HEK293 (cell line): ENCODE data around the gene CACNG4.

Experiments
- CTCF ChIA-PET: fragments of 350-600 bp; formaldehyde crosslinking; extraction: SDS; loops from one replicate; lab custom pipeline; 2021; ENCODE audit warnings: antibody characterized with exemption; lab: Yijun Ruan, JAX
- POLR2A ChIA-PET: fragments of 300-600 bp; formaldehyde crosslinking; extraction: SDS; loops from one replicate; lab custom pipeline; 2020; ENCODE audit warnings: antibody characterized with exemption, inconsistent platforms; lab: Yijun Ruan, JAX
- H3K27ac ChIP-seq: fragments of 200-500 bp; sonication (Bioruptor generic); 2 replicates; pipeline ENCODE4 v1.5.1; 2014; ENCODE audit warnings: low read depth, low read length, control low read depth, inconsistent platforms; ENCODE audit errors: extremely low read depth
- H3K36me3 ChIP-seq, 2 experiments: fragments of 200-500 bp in 1 of 2; sonication (Bioruptor generic) in 1 of 2; 1 replicate in 1 of 2; 2 replicates in 1 of 2; pipeline ENCODE4 v1.5.1; 2014 to 2017; ENCODE audit warnings: inconsistent platforms in 2 of 2, low read length in 2 of 2; ENCODE audit not compliant: control insufficient read depth in 2 of 2, insufficient read depth in 1 of 2
- H3K4me1 ChIP-seq: fragments of 200-500 bp; sonication (Bioruptor generic); 2 replicates; pipeline ENCODE4 v1.5.1; 2014; ENCODE audit warnings: mild to moderate bottlenecking, low read length, inconsistent platforms; ENCODE audit not compliant: control insufficient read depth, insufficient read depth
- H3K4me3 ChIP-seq: 2 replicates; pipeline ENCODE4 v1.5.1; 2011; ENCODE audit warnings: low read depth, mild to moderate bottlenecking, control low read depth, low read length, moderate library complexity
- H3K9me3 ChIP-seq: fragments of 200-500 bp; sonication (Bioruptor generic); 2 replicates; pipeline ENCODE4 v1.5.1; 2014; ENCODE audit warnings: low read depth, low read length, inconsistent platforms; ENCODE audit not compliant: control insufficient read depth, insufficient read depth
- CTCF ChIP-seq: fragments of 450-650 bp; formaldehyde crosslinking; IDR thresholded peaks from 2 replicates; pipeline ENCODE4 v1.5.1; 2016; ENCODE audit warnings: missing biosample characterization, missing genetic modification characterization
- EGR2 ChIP-seq: fragments of 450-650 bp; formaldehyde crosslinking; IDR thresholded peaks from 2 replicates; pipeline ENCODE4 v1.5.1; 2016; ENCODE audit warnings: low read depth, missing biosample characterization, missing genetic modification characterization
- GFI1B ChIP-seq: fragments of 450-650 bp; formaldehyde crosslinking; IDR thresholded peaks from 2 replicates; pipeline ENCODE4 v1.5.1; 2016; ENCODE audit warnings: missing biosample characterization, missing genetic modification characterization
- GLIS2 ChIP-seq: fragments of 450-650 bp; formaldehyde crosslinking; IDR thresholded peaks from 2 replicates; pipeline ENCODE4 v1.5.1; 2016; ENCODE audit warnings: missing biosample characterization, missing genetic modification characterization
- INSM2 ChIP-seq: fragments of 450-650 bp; formaldehyde crosslinking; IDR thresholded peaks from 2 replicates; pipeline ENCODE4 v1.5.1; 2016; ENCODE audit warnings: missing biosample characterization, missing genetic modification characterization
- KLF1 ChIP-seq: fragments of 450-650 bp; formaldehyde crosslinking; IDR thresholded peaks from 2 replicates; pipeline ENCODE4 v1.5.1; 2016; ENCODE audit warnings: missing biosample characterization, missing genetic modification characterization
- MZF1 ChIP-seq: fragments of 450-650 bp; formaldehyde crosslinking; IDR thresholded peaks from 2 replicates; pipeline ENCODE4 v1.5.1; 2017; ENCODE audit warnings: missing biosample characterization, missing genetic modification characterization, borderline replicate concordance
- PRDM6 ChIP-seq: fragments of 450-650 bp; formaldehyde crosslinking; IDR thresholded peaks from 2 replicates; pipeline ENCODE4 v1.5.1; 2017; ENCODE audit warnings: missing biosample characterization, missing genetic modification characterization
- RBAK ChIP-seq: fragments of 450-650 bp; formaldehyde crosslinking; IDR thresholded peaks from 2 replicates; pipeline ENCODE4 v1.5.1; 2016; ENCODE audit warnings: missing biosample characterization, missing genetic modification characterization
- SP7 ChIP-seq: fragments of 450-650 bp; formaldehyde crosslinking; IDR thresholded peaks from 2 replicates; pipeline ENCODE4 v1.5.1; 2016; ENCODE audit warnings: missing biosample characterization, missing genetic modification characterization
- ZNF140 ChIP-seq: fragments of 450-650 bp; formaldehyde crosslinking; IDR thresholded peaks from 2 replicates; pipeline ENCODE4 v1.5.1; 2016; ENCODE audit warnings: missing biosample characterization, missing genetic modification characterization
- ZNF18 ChIP-seq: fragments of 450-650 bp; formaldehyde crosslinking; IDR thresholded peaks from 2 replicates; pipeline ENCODE4 v1.5.1; 2016; ENCODE audit warnings: missing biosample characterization, missing genetic modification characterization
- ZNF184 ChIP-seq: fragments of 450-650 bp; IDR thresholded peaks from 2 replicates; pipeline ENCODE4 v1.5.1; 2018; ENCODE audit warnings: missing biosample characterization, mild to moderate bottlenecking, missing genetic modification characterization
- ZNF202 ChIP-seq: fragments of 450-650 bp; formaldehyde crosslinking; IDR thresholded peaks from 2 replicates; pipeline ENCODE4 v1.5.1; 2016; ENCODE audit warnings: missing biosample characterization, missing genetic modification characterization, borderline replicate concordance
- ZNF311 ChIP-seq: fragments of 450-650 bp; formaldehyde crosslinking; IDR thresholded peaks from 2 replicates; pipeline ENCODE4 v1.5.1; 2017; ENCODE audit warnings: missing biosample characterization, missing genetic modification characterization, borderline replicate concordance
- ZNF341 ChIP-seq: fragments of 450-650 bp; formaldehyde crosslinking; IDR thresholded peaks from 2 replicates; pipeline ENCODE4; 2016; ENCODE audit warnings: low read depth, missing biosample characterization, missing genetic modification characterization
- ZNF391 ChIP-seq: fragments of 450-650 bp; formaldehyde crosslinking; IDR thresholded peaks from 2 replicates; pipeline ENCODE4 v1.5.1; 2016; ENCODE audit warnings: low read depth, missing biosample characterization, missing genetic modification characterization, borderline replicate concordance
- ZNF416 ChIP-seq: fragments of 450-650 bp; formaldehyde crosslinking; IDR thresholded peaks from 2 replicates; pipeline ENCODE4 v1.5.1; 2016; ENCODE audit warnings: missing biosample characterization, missing genetic modification characterization
- ZNF555 ChIP-seq: fragments of 450-650 bp; formaldehyde crosslinking; conservative IDR thresholded peaks from 2 replicates; pipeline ENCODE4 v1.5.1; 2017; ENCODE audit warnings: missing biosample characterization, mild to moderate bottlenecking, missing genetic modification characterization, inconsistent platforms
- ZNF791 ChIP-seq: fragments of 450-650 bp; formaldehyde crosslinking; IDR thresholded peaks from 2 replicates; pipeline ENCODE4 v1.5.1; 2016; ENCODE audit warnings: missing biosample characterization, missing genetic modification characterization
- ZNF792 ChIP-seq: fragments of 450-650 bp; formaldehyde crosslinking; IDR thresholded peaks from 2 replicates; pipeline ENCODE4 v1.5.1; 2016; ENCODE audit warnings: missing biosample characterization, missing genetic modification characterization

Gene CACNG4

GRCh38 chr17:67019809-67020208, 55.3 kb downstream of the CACNG4 start:
- POLR2A ChIA-PET = no interaction called here
- no peaks in the 10 kb centered on the region for H3K9me3 ChIP-seq
- no peaks in the 10 kb centered on the region for H3K4me1 ChIP-seq
- TF ChIP-seq GLIS2 (no peak), ZNF791 (no peak), RBAK (no peak), INSM2 (tag by site-specific recombination) (no peak), GFI1B (no peak), EGR2 (tag by site-specific recombination) (no peak), ZNF341 (tag by site-specific recombination) (no peak), ZNF792 (tag by site-specific recombination) (no peak), SP7 (no peak), KLF1 (no peak), CTCF (tag by site-specific recombination) (no peak), ZNF140 (tag by site-specific recombination) (no peak), ZNF391 (tag by site-specific recombination) (no peak), MZF1 (tag by site-specific recombination) (no peak), ZNF416 (tag by site-specific recombination) (no peak), ZNF202 (no peak), ZNF311 (tag by site-specific recombination) (no peak), ZNF18 (tag by site-specific recombination) (no peak), ZNF184 (tag by site-specific recombination) (no peak), ZNF555 (tag by site-specific recombination) (no peak)
- CTCF ChIA-PET = no interaction called here
- H3K4me3 ChIP-seq = no peak overlapping the region
- H3K27ac ChIP-seq = no peak overlapping the region
- H3K36me3 ChIP-seq = no peaks in the 10 kb centered on the region

- POLR2A ChIA-PET = no interaction called here
- TF ChIP-seq PRDM6 (tag by site-specific recombination) = no peak
- TF ChIP-seq ZNF341 (tag by site-specific recombination) = peak; percentile 35; the same call in 1 of the 2 replicates
- CTCF ChIA-PET = no interaction called here
- no peak overlapping the region for H3K27ac ChIP-seq
- no peak overlapping the region for H3K4me3 ChIP-seq
- H3K4me1 ChIP-seq = no peaks in the 10 kb centered on the region
- no peaks in the 10 kb centered on the region for H3K9me3 ChIP-seq
- no peaks in the 10 kb centered on the region for H3K36me3 ChIP-seq
Observed at GRCh38 chr17:67020293-67020766, 55.8 kb downstream of the CACNG4 start.
